GM23338 (cell line): ENCODE measurements around the gene BEND7. TPM values are rescaled to one million over a fixed set of nuclear protein-coding genes. Genes with fewer than 3 reads are reported as not detected.

Experiments used
- ATAC-seq: fragments of 200-7000 bp; cut with Tn5 transposase; 3 replicates; pipeline ENCODE4 v1.9.1; 2020
- DNase-seq: peaks from one replicate; pipeline ENCODE4 v3.0.0-alpha.2; 2015; ENCODE audit warnings: low spot score
- H2AFZ ChIP-seq: fragments of 200-600 bp; sonication (generic); 2 replicates; pipeline ENCODE4 v1.8.0; 2016; ENCODE audit warnings: antibody characterized with exemption, mild to moderate bottlenecking, moderate library complexity
- H3F3A ChIP-seq: fragments of 200-600 bp; sonication (generic); replicated peaks from 2 replicates; pipeline ENCODE4 v1.8.0; 2017; ENCODE audit warnings: antibody characterized with exemption, mixed run types, low read depth
- H3K27ac ChIP-seq: fragments of 200-600 bp; sonication (generic); 2 replicates; pipeline ENCODE4 v1.6.1; 2016; ENCODE audit warnings: low read depth
- H3K27me3 ChIP-seq: fragments of 200-600 bp; sonication (generic); 2 replicates; pipeline ENCODE4 v1.8.0; 2016; ENCODE audit warnings: mild to moderate bottlenecking, mixed run types, moderate library complexity; ENCODE audit not compliant: insufficient read depth
- H3K36me3 ChIP-seq: fragments of 200-600 bp; sonication (generic); 2 replicates; pipeline ENCODE4 v1.8.0; 2016; ENCODE audit warnings: mild to moderate bottlenecking; ENCODE audit not compliant: insufficient read depth
- H3K4me1 ChIP-seq: fragments of 200-600 bp; sonication (generic); 2 replicates; pipeline ENCODE4 v1.8.0; 2016; ENCODE audit warnings: mild to moderate bottlenecking, moderate library complexity; ENCODE audit not compliant: insufficient read depth
- H3K4me2 ChIP-seq: fragments of 200-600 bp; sonication (generic); 2 replicates; pipeline ENCODE4 v1.7.1; 2017; ENCODE audit warnings: mixed run types
- H3K4me3 ChIP-seq: fragments of 200-600 bp; sonication (generic); 2 replicates; pipeline ENCODE4 v1.6.1; 2016; ENCODE audit warnings: mixed run types
- H3K79me2 ChIP-seq: fragments of 200-600 bp; sonication (generic); replicated peaks from 2 replicates; pipeline ENCODE4 v1.8.0; 2017; ENCODE audit warnings: mild to moderate bottlenecking; ENCODE audit not compliant: insufficient read depth
- H3K9me2 ChIP-seq: fragments of 200-600 bp; sonication (generic); 2 replicates; pipeline ENCODE4 v1.8.0; 2017; ENCODE audit not compliant: insufficient read depth
- H4K20me1 ChIP-seq: fragments of 200-600 bp; sonication (generic); replicated peaks from 2 replicates; pipeline ENCODE4 v1.8.0; 2017; ENCODE audit warnings: mild to moderate bottlenecking; ENCODE audit not compliant: insufficient read depth
- H3K27ac Mint-ChIP-seq: 2 replicates; pipeline ENCODE4 v1.8.0; 2020; ENCODE audit warnings: inconsistent platforms, mild to moderate bottlenecking, moderate library complexity, mixed read lengths
- H3K27me3 Mint-ChIP-seq: 3 replicates; pipeline ENCODE4 v1.8.0; 2022; ENCODE audit warnings: low read depth, mild to moderate bottlenecking, moderate library complexity, mixed read lengths, inconsistent platforms; ENCODE audit not compliant: insufficient read depth, poor library complexity
- H3K36me3 Mint-ChIP-seq: 3 replicates; pipeline ENCODE4 v1.8.0; 2021; ENCODE audit warnings: low read depth, mild to moderate bottlenecking, inconsistent platforms, moderate library complexity, mixed read lengths
- H3K4me1 Mint-ChIP-seq: 3 replicates; pipeline ENCODE4 v1.8.0; 2020; ENCODE audit warnings: mild to moderate bottlenecking, inconsistent platforms, mixed read lengths
- H3K4me3 Mint-ChIP-seq: 3 replicates; pipeline ENCODE4 v1.8.0; 2021; ENCODE audit warnings: moderate library complexity, mild to moderate bottlenecking, inconsistent platforms, mixed read lengths
- H3K9me3 Mint-ChIP-seq: 3 replicates; pipeline ENCODE4 v1.8.0; 2020; ENCODE audit warnings: moderate library complexity, mild to moderate bottlenecking, inconsistent platforms, mixed read lengths
- CTCF ChIP-seq, 2 experiments: fragments of 200-600 bp in 1 of 2; sonication (generic) in 1 of 2; conservative IDR thresholded peaks; 2 replicates each; pipeline versions ENCODE4 v1.5.1 to v1.6.1; 2016 to 2017; ENCODE audit warnings: antibody characterized with exemption in 2 of 2, low read depth in 2 of 2, mild to moderate bottlenecking in 2 of 2, moderate library complexity in 1 of 2
- EZH2phosphoT487 ChIP-seq: fragments of 200-600 bp; sonication (generic); IDR thresholded peaks from one replicate; pipeline ENCODE4 v1.8.1; 2018; ENCODE audit warnings: antibody characterized with exemption; ENCODE audit not compliant: unreplicated experiment
- POLR2AphosphoS5 ChIP-seq: IDR thresholded peaks from 2 replicates; pipeline ENCODE4 v1.6.1; 2016; ENCODE audit warnings: antibody characterized with exemption, low read depth
- ZNF331 ChIP-seq: fragments of 250-450 bp; sonication (Bioruptor Pico); IDR thresholded peaks from 2 replicates; pipeline ENCODE4 v1.5.0; 2020; ENCODE audit warnings: low read depth, mild to moderate bottlenecking, moderate library complexity
- polyA plus RNA-seq: library from polyadenylated mRNA; unstranded; fragments of >200 nt; fragmentation: Nextera tagmentation; extraction: Ambion mirVana; gene quantifications from 2 replicates; pipeline ENCODE4 v1.2.1, GENCODE V29; 2016
- total RNA-seq: library from RNA; depleted of rRNA; stranded (reverse); fragments of >200 nt; shearing (Covaris generic); gene quantifications from 2 replicates; pipeline ENCODE4 v1.2.3, GENCODE V29; 2014
- TF ChIP-seq, protein P1 (sequence below): fragments of 250-450 bp; sonication (Bioruptor Pico); IDR thresholded peaks from 2 replicates; pipeline ENCODE4 v1.5.0; 2020; ENCODE audit warnings: mild to moderate bottlenecking, moderate library complexity

BEND7 gene
- total and polyA plus RNA-seq, 2 experiments from 2014 or later: 3.1 to 9.6 TPM

- TF ChIP-seq, protein P1, sequence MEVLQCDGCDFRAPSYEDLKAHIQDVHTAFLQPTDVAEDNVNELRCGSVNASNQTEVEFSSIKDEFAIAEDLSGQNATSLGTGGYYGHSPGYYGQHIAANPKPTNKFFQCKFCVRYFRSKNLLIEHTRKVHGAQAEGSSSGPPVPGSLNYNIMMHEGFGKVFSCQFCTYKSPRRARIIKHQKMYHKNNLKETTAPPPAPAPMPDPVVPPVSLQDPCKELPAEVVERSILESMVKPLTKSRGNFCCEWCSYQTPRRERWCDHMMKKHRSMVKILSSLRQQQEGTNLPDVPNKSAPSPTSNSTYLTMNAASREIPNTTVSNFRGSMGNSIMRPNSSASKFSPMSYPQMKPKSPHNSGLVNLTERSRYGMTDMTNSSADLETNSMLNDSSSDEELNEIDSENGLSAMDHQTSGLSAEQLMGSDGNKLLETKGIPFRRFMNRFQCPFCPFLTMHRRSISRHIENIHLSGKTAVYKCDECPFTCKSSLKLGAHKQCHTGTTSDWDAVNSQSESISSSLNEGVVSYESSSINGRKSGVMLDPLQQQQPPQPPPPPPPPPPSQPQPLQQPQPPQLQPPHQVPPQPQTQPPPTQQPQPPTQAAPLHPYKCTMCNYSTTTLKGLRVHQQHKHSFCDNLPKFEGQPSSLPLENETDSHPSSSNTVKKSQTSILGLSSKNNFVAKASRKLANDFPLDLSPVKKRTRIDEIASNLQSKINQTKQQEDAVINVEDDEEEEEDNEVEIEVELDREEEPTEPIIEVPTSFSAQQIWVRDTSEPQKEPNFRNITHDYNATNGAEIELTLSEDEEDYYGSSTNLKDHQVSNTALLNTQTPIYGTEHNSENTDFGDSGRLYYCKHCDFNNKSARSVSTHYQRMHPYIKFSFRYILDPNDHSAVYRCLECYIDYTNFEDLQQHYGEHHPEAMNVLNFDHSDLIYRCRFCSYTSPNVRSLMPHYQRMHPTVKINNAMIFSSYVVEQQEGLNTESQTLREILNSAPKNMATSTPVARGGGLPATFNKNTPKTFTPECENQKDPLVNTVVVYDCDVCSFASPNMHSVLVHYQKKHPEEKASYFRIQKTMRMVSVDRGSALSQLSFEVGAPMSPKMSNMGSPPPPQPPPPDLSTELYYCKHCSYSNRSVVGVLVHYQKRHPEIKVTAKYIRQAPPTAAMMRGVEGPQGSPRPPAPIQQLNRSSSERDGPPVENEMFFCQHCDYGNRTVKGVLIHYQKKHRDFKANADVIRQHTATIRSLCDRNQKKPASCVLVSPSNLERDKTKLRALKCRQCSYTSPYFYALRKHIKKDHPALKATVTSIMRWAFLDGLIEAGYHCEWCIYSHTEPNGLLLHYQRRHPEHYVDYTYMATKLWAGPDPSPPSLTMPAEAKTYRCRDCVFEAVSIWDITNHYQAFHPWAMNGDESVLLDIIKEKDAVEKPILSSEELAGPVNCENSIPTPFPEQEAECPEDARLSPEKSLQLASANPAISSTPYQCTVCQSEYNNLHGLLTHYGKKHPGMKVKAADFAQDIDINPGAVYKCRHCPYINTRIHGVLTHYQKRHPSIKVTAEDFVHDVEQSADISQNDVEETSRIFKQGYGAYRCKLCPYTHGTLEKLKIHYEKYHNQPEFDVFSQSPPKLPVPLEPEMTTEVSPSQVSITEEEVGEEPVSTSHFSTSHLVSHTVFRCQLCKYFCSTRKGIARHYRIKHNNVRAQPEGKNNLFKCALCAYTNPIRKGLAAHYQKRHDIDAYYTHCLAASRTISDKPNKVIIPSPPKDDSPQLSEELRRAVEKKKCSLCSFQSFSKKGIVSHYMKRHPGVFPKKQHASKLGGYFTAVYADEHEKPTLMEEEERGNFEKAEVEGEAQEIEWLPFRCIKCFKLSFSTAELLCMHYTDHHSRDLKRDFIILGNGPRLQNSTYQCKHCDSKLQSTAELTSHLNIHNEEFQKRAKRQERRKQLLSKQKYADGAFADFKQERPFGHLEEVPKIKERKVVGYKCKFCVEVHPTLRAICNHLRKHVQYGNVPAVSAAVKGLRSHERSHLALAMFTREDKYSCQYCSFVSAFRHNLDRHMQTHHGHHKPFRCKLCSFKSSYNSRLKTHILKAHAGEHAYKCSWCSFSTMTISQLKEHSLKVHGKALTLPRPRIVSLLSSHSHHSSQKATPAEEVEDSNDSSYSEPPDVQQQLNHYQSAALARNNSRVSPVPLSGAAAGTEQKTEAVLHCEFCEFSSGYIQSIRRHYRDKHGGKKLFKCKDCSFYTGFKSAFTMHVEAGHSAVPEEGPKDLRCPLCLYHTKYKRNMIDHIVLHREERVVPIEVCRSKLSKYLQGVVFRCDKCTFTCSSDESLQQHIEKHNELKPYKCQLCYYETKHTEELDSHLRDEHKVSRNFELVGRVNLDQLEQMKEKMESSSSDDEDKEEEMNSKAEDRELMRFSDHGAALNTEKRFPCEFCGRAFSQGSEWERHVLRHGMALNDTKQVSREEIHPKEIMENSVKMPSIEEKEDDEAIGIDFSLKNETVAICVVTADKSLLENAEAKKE (CRISPR knock-in tag): no peak
- TF ChIP-seq CTCF (conservative IDR thresholded peaks at IDR 0.05; ENCODE audit: low read depth in 2 of 2): no peak
Measured at GRCh38 chr10:13400196-13400965, 128.4 kb downstream of the BEND7 start (continued).

- Mint-ChIP-seq H3K36me3 (peaks cover 25% of the 10 kb centered on the region), H3K4me3 (no peak overlapping the region), H3K27me3 (peaks cover 5% of the 10 kb centered on the region), H3K4me1 (peaks cover 14% of the 10 kb centered on the region), H3K9me3 (peaks cover 45% of the 10 kb centered on the region), H3K27ac (no peak overlapping the region)
- H2AFZ ChIP-seq: no peak overlapping the region
- no peak for TF ChIP-seq CTCF (conservative IDR thresholded peaks at IDR 0.05; ENCODE audit: low read depth in 2 of 2)
- TF ChIP-seq POLR2AphosphoS5: no peak
- TF ChIP-seq EZH2phosphoT487: no peak
- TF ChIP-seq ZNF331: no peak
- no peaks in the 10 kb centered on the region; the same call in 1 of the 2 replicates for H3K36me3 ChIP-seq
- peaks cover 20% of the 10 kb centered on the region for H3K4me1 ChIP-seq
- no peak overlapping the region for H3K27ac ChIP-seq
- H3K4me2 ChIP-seq: no peak overlapping the region
- DNase-seq: no peak
- no peaks in the 10 kb centered on the region for H4K20me1 ChIP-seq
- no peak overlapping the region for H3K4me3 ChIP-seq
- peaks cover 6% of the 10 kb centered on the region; the same call in 1 of the 2 replicates for H3K9me2 ChIP-seq
- no peak for ATAC-seq
- H3K27me3 ChIP-seq: no peaks in the 10 kb centered on the region
- H3F3A ChIP-seq: peaks cover 15% of the 10 kb centered on the region; the same call in 1 of the 2 replicates
- no peaks in the 10 kb centered on the region for H3K79me2 ChIP-seq
Measured at GRCh38 chr10:13399752-13400151, 129.1 kb downstream of the BEND7 start.
